ENCODE measurements around the gene CAT.

Gene CAT

DNA sequence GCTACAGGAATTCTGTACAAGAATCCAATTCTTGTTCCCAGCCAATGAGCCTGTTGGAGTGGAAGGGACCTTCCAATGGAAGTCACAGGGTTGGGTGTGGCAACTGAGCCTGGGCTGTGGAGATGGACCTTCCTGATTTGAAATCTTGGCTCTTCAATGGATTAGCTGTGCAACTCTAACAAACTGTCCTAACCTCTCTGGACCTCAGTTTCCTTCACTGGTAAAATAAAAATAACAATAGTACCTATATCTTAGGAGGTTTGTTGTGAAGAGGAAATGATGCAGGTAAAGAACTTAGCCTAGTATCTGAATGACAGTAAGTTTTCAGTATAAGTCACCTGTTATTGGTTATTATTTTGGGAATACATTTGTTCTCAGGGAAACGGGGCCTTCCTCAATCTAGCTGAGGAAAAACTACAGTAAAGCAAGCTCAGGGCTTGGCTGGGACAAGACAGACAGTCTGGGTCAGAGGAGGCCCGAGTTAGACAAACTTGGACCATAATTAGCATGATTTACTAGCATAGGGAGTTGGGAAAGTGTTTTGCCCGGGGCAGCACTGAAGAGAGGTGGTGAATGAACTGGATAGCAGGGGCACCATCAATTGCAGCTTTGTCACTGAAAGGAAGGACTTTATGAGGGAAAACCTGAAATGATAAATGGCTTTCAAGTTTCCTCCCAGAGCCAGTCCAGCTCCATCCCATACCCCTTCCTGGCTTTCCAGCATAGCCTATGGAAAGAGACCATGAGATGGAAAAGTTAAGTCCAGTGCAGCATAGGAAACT, 61.2 kb downstream of the CAT start:
- DNase-seq, result no peak

DNA sequence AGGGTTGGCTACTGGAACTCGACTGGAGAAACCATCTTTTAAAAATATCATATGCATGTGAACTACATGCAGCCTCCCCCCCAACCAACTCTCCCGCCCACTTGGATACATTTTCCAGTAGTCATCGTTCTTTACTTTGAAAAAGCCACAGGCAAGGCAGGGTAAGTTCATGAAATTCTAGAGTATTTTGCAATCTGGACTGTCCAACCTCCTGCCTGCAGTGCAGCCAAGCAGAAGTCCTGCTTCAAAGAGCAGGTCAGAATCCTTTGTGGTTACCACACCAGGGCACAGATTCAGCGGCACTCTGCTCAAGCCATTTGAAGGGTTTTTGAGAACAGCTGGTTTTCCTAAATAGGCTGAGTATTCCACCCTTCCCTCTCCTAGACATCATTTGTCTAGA, 62.8 kb downstream of the CAT start:
- peak; percentile 19 for DNase-seq

DNA sequence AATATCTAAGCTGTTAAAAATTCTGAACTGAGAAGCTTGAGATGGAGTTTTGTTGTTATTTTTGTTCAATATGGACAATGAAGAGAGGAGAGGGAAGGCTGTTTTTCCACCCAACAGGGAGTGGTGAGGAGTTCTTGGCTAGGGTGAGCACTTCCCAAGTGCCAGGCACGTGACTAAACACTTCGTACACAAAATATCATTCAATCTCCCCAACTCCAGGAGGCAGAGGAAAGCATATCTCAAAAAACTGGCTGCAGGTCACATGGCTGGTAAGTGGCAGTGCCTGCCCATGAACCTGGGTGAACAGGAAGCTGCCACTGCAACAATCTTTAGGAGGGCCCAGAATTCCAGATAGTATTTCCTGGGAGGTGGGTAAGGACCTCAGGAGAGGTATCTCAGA, 63.2 kb downstream of the CAT start:
- no peak for DNase-seq

DNA sequence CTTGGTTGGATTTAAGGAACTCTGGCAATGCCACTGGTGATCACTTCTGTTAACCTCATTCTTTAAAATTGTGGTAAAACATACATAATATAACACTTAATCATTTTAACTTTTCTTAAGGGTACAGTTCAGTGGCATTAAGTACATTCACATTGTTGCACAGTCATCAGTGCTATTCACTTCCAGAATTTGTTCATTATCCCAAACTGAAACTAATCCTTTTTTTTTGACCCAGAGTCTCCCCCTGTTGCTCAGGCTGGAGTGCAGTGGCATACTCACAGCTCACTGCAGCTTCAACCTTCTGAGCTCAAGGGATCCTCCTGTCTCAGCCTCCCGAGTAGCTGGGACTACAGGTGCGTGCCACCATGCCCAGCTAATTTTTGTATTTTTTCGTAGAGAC, 64.2 kb downstream of the CAT start:
- no peak for DNase-seq

DNA sequence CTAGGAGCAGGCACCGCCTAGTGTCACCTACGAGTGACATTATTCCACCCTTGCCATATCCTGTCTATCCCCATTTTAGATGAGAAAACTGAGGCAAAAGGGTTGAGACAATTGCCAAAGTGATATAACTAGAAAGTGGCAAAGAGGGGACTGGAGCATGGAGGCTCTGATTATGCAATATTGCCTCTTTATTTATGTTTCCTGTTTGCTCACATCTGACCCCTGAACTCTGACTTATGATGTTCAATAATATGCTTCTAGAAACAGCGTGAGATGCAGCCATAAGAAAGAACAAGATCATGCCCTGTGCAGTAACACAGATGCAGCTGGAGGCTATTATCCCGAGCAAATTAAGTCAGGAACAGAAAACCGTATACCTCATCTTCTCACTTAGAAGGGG, 67.1 kb downstream of the CAT start:
- DNase-seq, result no peak

DNA sequence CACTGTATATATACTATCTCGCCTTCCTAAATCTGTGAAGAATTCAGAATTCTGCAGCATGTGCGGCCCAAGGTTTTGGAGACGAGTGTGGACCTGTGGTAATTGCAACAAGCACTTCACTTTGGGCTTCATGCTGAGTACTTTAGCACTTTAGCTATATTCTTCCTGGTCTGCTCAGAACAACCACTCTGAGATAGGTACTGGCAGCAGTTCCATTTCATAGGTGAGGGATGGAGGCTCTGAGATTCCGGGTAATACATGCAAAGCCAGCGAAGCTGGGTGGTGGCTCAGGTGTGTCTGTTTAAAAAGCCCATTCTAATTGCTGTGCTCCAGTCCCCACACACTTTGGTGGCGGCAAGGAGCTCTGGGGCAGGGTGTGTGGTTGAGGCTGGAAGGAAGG, 68.4 kb downstream of the CAT start:
- DNase-seq, result no peak

DNA sequence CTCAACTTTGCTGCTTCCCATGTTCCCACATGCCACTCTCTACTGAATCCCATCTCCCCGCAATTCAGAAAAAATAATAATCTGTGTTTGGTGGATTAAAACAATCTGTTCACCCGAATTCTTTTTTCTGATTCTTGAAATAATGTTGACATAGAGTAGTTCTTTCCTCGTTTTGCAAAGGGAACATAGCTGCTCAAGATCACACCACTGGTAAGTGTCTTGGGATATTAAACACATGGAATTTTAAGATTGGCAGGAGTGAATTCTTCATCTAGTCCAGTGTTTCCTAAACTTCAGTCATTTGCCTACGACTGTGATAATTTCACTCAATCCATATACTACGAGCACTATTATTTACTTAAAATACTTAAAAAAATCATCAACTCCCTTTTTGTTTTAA, 68.9 kb downstream of the CAT start:
- DNase-seq, result no peak

DNA sequence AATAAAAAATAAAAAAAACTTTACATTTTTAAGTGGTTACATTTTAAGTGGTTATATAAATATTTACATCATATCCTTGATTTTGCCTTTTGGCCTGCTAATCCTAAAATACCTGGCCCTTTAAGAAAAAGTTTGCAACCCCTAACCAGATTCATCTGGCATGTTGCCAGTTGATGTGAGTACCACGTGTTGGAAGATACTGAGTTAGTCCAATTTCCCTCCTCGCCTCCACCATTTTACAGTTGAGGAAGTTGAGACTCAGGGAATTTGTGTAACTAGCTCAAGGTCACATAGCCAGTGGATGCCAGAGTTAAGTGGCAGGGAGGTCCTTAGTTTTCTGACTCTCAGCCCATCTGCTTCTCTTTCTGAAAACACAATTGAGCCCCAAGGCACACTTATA, 69.8 kb downstream of the CAT start:
- DNase-seq, result no peak

DNA sequence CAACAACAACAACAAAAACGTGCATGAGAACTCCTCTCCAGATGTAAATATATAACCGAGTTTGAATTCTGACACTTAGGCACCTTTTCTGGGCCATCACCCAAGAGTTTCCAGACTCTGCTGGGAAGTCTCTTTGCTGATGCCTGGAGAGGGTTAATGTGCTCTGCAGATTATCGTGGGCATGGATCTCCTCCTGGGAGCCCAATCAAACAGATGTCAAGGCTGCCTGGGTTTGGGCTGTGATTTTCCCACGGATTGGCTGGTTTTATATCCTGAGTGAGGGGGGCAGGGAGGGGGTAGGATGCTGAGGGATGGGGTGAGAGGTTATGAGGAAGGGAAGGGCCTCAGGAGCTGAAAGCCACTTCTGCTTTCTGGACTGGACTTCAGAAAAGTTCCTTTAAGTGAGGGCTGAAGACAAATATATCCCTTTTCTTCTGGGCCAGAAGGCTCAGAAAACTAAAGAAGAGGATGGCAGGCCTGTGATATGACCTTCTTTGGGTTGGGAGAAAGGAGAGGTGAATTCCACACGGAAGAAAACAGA, 70.7 kb downstream of the CAT start:
- DNase-seq, result no peak

DNA sequence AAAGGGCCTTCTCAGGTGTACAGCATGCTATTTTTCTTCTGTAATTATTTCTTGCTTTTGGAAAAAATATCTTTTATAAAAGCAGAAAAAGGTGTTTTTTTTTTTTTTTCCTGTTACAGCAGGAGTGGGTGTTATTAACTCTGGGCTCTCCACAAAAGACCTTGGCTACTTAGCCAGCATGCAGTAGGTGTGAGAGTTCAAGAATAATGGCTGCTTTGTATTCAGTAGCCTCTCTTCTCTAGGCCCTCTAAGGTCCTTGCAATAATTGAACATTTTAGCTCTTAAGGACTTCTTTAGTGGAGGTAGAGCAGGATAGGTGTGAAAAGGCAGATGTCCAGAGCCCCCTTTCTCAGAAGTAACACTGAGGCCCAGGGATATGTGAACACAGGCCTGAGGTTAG, 71.5 kb downstream of the CAT start:
- DNase-seq, result no peak

DNA sequence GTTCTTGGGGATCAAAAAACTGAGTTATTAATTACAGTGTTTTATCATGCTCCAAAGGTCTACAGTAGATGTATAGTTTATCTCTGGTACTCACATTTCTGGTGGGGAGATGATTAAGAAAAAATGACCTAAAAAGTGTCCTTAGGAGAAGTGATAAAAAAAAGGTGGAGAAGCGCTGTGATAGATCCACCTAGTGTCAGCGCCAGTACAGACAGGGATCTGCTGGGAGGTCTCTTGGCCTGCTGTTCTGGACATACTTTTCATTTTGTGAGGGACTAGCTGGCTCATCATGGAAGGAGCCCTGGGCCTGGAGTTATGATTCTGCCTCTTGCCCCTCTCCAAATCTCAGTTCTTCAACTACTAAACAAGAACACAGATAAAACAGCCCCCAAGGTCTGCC, 71.9 kb downstream of the CAT start:
- no peak for DNase-seq

DNA sequence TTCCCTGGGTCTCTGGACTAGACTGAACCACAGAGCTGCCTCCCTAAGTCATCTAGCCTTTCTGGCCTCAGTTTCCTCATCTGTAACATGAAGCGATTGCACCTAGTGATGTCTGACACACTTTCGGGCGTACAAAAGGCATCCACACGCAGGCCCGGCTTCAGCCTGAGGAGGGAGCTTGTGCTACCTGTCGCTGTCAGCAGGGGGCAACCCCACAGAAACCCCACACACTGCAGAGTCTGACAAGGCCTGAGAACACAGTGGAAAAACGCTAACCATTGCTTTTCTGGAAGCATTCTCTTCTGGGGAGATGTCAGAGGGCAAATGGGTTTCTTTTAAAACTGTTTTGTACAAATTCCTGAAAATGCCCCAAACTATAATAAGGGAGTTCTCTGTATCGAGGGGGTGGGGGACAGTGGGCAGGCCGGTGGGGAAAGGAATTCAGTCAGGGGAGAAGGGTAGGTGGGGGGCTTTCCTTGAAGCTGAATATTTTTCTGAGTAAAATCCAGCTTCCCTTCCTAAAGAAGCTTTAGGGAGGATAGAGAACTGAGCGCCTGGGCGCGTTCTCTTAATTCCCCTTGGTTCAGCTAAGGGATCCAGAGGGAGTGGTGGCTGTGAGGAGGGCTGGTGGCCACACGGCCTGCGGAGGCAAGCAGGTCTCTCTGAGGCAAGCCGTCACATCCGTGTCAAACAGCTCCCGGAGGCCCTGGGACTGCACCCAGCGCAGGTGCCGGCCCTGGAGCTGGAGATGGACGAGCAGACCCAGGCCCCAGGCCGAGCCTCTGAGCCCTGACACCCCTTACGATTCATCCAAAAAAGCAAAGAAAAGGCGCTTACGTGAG, 74.3 kb downstream of the CAT start:
- DNase-seq, result no peak

DNA sequence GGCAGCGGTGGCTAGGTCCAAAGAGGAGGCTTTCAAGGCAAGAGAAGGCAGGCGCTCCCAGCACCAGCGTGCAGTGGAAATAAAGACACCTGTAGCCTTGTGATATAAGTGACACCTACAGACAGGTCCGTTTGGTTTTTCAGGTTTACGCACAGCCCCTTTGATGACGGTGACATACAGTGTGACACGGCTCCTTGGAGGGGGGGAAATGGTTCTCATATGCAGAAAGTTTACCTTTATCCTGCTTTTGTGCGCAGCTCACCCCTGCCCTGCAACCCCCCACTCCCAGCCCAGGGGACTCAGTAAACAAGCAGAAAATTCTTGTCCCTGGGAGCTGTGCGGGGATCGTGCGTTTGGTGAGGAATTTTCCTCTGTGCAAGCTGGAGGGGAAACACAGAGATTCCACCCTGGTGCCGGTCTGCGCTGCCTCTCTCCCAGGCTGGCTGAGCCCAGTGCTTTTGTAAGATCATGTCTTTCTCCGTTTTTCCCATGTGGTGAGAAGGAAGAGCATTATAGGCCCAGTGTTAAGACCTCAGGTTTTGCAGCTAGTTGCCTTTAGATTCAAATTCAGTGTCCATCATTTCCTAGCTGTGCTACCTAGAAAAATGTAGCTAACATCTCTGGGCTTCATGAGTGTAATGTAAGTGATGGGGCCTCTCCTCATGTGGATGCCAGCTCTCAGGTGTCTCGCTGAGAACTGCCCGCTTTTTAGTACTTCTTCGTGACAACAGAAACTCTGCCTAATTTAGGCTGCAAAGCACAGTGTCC, 75.1 kb downstream of the CAT start, which contains the start of gene ELF5:
Gene ELF5, minus strand, starts transcription at position 113 of the 768 bp plus-strand sequence. CDS start 8,045 bp downstream, outside the sequence.
- DNase-seq, result no peak

DNA sequence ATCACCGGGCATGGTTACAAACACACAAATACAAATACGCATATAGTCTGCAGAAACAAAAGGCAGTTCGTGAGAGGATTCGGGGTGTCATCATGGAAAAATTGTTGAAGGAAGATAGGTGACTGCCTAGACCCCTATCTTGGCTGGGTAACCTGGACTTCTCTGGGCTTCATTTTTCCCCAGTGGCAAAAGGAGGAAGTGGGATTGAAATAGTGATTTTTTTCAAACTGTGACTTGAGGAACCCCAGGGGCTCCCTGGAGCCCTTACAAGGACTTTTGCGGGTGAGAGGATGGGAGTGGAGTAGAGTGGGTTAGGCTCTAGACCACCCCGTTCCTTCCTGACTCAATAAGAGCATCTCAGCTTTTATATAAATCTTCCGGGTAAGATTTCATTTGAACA, 75.9 kb downstream of the CAT start:
- DNase-seq, result no peak

DNA sequence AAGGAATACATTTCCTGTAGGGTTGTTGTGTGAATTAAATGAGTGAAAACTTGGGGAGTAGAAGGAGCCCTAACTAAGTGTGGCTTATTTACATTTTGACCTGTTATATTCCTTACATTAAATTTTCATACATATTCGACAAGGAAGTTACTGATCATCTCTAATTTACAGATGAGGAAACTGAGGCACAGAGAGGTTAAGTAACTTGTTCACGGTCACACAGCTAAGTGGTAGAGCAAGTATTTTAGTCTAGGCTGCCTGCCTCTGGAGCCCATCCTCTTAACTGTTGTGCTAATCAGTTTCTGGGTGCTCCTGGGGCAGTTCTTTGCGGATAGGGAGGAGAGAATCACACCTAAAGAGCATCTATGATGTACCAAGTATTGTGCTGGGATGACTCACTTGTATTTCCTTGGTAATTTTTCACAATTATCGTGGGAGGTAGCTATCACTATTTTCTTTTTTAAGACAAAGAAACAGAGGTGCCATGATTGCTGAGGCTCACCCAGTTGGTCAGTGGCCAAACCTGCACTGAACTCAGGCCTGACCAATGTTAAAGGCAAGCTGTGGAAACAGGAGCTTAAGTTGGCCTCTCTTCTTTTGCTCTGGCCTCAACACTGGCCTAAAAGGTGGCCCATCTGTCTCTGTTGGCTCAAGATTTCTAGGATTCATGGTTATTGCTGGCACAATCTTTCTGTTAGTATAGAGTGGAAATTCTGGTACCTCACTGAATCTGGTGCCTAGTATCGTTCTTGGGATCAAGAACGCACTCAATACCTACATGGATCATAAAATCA, 77.7 kb downstream of the CAT start:
- no peak for DNase-seq

DNA sequence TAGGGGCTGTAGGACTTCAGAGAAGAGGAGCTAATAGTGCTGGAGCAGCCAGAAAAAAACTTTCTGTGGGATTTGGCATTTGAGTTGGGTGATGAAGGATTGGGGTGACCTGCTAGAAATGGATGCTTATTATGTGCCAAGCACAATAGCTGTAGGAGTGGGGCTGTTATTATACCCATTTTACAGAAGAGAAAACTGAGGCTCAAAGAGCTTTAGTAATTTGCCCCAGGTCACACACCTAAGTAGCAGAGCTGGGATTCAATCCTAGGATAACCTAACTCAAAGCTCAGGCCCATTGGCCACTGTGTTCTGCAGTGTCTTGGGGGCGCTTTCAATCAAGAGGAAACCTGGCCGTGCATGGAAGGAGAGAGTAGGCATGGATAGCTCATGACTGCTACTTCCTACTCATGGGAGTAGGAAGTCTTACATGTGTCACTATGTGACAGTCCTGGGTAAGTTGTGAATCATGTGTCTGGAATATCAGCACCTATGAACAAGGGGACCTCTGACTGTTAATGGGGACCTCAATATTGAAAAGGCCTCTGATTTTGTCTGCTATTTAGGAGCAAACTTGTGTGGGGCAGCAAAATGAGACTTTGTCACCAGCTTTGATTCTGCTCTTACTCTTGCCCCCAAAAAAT, 81.0 kb downstream of the CAT start:
- no peak for DNase-seq

DNA sequence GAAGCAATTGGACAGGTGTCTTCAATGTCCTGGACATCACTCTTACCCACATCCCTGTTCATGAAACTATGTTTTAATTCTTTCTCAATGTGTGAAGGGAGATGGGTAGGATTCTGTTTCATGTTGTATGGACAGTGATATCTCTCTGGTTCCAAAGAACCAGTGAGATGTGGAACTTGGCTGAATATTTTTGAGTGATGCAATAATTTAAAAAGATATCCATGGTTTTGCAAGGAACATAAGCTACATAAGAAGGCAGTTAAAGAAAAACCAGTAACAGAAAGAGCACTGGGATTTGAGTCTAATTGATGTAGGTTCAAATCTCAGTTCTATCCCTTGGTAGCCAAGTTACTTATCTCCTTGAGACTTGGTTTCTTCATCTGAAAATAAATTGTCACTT, 82.5 kb downstream of the CAT start:
- no peak for DNase-seq
